Brain pericyte (primary cell): ENCODE results near the gene KRT31.
"Not testable (repeated sequence)": the region's sequence is repeated elsewhere in the genome, so short reads cannot be mapped to it uniquely, and the experiment has no call there.

Experiments used
- DNase-seq: peaks from one replicate; pipeline ENCODE4 v3.0.0-alpha.2; 2012; ENCODE audit warnings: low read depth, low spot score

The KRT31 gene

GRCh38 chr17:41417576-41418015, 20.2 kb upstream of the KRT31 start:
- DNase-seq, result no peak

- DNase-seq, result no peak
Measured at GRCh38 chr17:41417127-41417526, 19.7 kb upstream of the KRT31 start.

- DNase-seq, result no peak
Measured at GRCh38 chr17:41416479-41416878, 19.1 kb upstream of the KRT31 start.

DNA sequence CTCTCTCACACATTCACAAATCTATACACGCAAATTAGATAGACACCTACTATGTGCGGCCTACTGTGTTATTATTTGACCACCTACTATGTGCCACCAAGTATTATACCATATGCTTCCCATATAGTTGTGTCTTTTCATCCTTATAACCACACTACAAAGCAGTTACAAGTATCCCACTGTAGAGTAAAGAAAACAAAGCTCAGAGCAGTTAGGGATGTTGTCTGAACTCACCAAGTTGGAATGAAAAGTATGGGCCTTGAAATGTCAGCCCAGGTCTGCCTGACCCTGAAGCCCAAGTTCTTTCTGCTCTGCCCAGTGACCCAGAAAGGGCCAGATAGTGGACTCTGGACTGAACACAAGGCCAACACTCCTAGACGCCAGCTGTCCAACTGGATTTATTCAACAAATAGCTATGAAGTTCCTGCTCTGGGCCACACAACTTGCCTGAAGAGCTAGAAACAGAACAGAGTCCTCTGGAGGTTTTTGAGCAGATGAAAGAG, 18.5 kb upstream of the KRT31 start:
- DNase-seq, result no peak

DNA sequence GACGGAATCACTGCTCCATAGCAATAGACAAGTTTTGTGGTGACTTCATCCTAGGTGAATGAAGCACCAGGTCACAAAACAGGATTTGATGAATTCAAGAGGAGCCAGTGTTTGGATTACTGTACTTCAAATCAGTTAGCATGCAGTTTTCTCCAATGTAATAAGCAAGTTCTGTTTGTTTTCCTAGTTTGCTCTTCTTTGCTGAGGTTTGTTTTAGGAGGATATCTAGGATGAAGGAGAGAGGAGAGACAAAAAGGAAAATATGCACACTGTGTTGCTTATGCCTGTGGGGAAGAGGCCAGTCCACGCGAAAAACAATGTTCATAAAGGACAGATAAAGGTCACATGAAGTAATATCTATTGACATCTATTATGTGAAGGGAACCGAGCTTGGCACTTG, 18.0 kb upstream of the KRT31 start:
- DNase-seq, result no peak

- no peak for DNase-seq
Measured at GRCh38 chr17:41413982-41414381, 16.6 kb upstream of the KRT31 start.

DNA sequence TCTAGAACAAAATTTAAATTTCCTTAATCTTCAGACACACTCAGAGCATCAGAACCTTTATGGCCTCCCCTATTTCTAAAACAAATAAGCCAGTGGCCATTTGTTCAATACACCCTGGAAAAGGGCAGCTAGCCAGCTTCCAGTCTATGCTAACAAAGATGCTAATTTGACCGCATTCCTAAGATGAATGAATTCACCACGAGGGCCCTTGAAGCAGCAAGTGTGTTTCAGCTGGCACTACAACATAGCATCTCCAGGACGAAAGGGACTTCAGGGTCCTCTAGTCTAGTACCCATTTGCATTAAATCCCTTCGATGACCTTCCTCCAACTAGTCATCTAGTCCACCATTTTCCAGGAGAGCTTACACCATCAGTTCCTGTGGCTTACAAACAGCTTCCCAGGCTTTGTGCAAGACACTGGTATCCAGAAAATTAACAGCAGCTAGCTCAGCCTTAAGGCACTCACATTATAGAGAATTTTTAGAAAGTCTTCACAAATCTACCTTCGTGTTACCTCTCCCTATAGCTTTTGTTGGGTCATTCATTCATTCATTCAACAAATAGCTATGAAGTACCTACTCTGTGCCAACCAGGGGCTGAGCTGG, 16.0 kb upstream of the KRT31 start:
- no peak for DNase-seq

DNA sequence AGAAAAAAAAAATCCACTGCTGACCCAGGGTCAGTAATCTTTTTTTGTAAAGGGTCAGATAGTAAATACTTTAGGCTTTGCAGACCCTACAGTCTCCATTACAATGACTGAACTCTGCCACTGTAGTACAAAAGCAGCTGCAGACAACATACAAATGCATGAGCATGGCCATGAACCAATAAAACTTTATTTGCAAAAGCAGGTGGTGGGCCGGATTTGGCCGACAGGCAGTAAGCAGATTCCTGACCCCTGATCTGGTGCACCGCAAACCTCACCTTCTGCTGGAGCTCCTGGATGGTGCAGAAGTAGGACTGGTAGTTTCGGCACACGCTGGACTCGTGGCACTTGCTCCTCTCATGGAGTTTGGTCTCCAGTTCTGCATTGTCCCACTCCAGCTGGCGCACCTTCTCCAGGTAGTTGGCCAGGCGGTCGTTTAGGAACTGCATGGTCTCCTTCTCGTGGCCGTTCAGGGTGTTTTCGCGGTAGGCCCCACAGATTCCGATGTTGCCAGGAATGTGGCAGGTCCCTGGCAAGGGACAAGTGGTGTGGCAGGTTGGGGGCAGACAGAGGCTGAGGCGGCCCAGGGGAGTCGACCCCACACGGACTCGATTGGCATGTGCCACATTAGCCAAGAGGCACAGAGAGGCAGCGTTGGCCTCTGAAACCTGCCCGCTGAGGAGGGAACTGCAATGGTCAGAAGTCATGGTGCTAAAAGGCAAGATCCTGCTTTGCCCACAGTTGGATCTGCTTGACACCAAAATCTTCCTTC, 13.8 kb upstream of the KRT31 start:
- no peak for DNase-seq

- no peak for DNase-seq
Measured at GRCh38 chr17:41407226-41407625, 9.8 kb upstream of the KRT31 start.

DNA sequence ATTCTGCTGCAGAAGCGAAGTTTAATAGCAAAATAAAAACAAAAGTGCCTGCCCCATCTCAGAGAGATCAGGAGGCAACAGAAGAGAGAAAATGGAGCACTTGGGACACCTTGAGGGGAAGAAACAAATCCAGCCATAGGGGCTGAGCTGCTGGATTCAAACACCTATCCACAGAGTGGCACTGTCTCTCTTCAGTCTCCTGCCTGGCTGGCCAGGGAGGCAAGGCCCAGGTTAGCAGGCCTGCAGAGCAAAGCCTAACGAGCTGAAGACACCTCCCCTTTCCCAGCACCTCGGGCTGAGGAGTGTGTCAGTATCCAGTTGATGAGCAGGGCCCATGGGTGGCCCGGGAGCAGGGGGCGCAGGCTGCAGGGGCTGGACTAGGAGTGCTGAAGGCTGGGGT, 8.8 kb upstream of the KRT31 start:
- DNase-seq, result no peak

DNA sequence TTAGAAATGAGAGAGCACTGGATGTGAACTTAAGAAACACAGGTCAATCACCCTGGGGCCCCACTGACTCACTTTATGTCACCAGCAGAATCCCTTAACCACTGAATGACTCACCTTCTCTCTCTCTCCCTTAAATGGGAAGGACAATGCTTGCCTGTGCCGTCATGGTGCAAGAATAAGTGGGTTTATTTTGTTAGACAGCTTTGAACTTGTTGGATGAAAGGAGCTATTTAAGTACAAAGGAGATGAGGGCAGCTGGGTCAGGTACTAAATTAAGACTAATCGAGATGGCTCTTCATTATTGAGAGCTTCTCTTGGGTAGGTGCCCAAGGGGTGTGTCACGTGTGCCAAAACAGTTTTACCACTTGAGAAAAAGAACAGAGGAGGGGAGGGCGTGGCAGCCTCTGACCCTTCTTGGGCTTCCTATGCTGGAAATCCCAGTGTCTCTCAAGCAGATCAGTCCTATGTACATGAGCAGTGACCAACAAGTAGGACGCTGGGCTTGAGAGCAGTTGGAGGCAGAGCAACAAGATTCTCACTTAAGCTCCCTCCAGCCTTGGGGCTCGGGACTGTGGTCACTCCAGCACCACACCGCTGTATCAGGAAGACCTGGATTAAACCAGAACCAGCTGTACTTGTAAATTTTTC, 6.7 kb upstream of the KRT31 start:
- peak; percentile 22 for DNase-seq

GRCh38 chr17:41403404-41404023, 6.1 kb upstream of the KRT31 start:
- no peak for DNase-seq

DNA sequence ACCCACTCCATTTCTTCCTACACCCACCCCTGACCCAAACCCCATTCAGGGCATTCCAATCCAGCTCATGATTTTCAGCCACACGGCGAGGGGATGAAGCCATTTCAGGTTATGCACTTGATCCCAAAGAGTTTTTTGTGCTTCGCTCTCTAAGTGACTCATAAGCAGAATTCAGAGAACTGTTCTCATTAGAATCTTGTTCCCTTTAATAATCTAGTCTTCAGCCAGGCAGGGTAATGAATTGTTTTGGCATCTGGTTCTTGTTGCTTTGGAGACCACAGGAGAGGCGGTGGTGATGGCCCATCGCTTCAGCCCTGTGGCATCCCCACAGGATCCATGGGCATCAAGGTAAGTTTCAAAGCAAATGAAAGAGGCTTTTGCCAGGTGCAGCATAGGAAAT, 4.8 kb upstream of the KRT31 start:
- no peak for DNase-seq

DNA sequence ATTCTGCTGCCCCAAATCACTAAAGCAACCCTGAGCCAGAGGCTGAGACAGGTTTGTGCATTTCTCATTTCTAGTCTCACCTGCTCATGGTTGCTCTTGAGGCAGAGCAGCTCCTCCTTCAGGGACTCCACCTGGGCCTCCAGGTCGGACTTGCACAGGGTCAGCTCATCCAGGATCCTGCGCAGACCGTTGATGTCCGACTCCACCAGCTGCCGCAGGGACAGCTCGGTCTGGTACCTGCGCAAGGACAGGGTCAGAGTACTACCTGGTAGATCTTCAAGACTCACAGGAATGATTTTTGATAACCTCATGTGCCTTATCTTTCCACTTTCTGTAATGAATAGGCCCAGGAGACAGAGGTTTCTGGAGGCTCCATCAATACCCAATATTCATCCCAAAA, 1.1 kb downstream of the KRT31 start:
- no peak for DNase-seq

- no peak for DNase-seq
Measured at GRCh38 chr17:41395611-41396010, 1.8 kb downstream of the KRT31 start.

DNA sequence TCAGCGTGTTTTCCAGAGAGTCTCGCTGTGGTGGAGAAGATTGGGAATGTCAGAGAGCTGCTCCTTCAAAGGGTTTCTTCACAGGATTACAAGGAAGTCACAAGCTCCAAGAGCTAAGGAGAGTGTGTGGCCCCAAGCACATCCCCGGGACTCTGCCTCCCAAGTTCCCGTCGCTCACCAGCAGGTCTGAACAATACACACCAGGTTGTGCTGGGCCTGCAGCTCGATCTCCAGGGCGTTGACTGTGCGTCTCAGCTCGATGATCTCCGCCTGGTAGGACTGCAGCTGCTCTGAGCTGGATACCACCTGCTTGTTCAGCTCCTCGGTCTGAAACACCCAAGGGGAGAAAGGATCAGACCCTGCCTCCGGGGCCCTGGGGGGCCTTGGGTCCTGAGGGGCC, 2.4 kb downstream of the KRT31 start:
- DNase-seq, result not testable (repeated sequence)

GRCh38 chr17:41394254-41394996, 3.0 kb downstream of the KRT31 start:
- no peak for DNase-seq

DNA sequence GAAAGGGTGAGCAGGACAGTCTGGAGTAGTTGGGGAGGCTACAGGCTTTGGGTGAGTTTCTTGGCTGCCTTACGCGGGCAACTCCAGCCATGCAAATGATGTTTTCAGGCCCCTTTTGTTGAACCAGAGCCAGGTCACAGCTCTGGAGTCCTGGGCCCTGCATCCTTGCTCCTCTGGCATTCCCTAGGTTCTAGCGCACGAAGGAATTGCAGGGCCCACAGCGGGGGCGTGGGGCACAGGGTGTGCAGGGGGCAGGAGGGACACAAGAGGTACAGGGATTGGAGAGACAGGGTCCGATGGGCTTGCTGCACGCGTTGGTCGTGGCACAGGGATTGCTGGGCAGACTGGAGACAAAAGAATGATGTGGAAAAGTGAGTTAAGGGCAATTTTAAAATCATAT, 3.6 kb downstream of the KRT31 start:
- DNase-seq, result no peak

GRCh38 chr17:41393294-41393693, 4.1 kb downstream of the KRT31 start:
- DNase-seq, result no peak

DNA sequence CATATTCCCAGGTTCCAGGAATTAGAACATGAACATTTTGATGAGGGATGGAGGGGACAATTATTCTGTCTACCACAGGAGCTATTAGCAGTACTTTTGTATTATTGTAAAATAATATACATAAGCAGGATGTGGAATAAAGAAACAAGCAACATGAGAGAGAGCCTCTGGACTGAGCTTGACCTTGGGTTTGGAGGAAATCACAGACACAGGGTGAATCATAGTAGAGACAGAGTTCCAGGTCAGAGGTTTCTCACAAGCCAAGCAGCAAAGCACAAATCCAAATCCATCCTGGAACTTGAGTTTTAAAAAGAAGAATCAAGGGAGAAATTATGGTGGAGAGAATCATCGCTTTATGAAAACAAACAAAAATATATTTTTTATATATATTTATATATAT, 5.1 kb downstream of the KRT31 start:
- no peak for DNase-seq

DNA sequence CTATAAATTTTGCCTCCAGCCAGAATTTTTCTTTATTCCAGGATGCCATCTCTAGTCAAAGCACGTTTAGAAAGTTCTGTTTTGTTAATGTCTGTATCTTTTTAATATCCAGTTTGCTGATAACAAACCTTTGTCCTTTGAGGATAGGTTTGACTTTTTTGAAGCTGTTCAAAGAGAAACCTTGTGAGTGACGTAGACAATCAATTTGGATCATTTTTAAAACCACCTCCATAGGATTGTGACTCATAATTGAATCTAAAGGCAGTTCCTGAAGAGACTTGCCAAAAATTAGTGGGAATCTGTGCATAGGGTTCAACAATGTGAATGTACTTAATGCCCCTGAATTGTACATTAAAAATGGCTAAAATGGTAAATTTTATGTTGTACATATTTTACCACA, 5.9 kb downstream of the KRT31 start:
- DNase-seq, result no peak
